Neuronal stem cell (in vitro differentiated cells): Measurements from ENCODE around the gene DNM3.

Experiments
- DNase-seq: peaks from one replicate; pipeline ENCODE4 v3.0.0-alpha.2; 2013; ENCODE audit warnings: low spot score
- H2AFZ ChIP-seq: one replicate; pipeline ENCODE4 v1.6.1; 2013; ENCODE audit warnings: mild to moderate bottlenecking, low read length, inconsistent platforms
- H2AK5ac ChIP-seq: 2 replicates; pipeline ENCODE4 v1.6.1; 2013; ENCODE audit warnings: low read depth, mild to moderate bottlenecking, inconsistent platforms, low read length, moderate library complexity, mixed read lengths
- H2BK120ac ChIP-seq: 2 replicates; pipeline ENCODE4 v1.6.1; 2013; ENCODE audit warnings: low read depth, mild to moderate bottlenecking, inconsistent platforms, low read length, moderate library complexity, mixed read lengths
- H2BK12ac ChIP-seq: one replicate; pipeline ENCODE4 v1.6.1; 2013; ENCODE audit warnings: low read length, inconsistent platforms
- H2BK15ac ChIP-seq: 2 replicates; pipeline ENCODE4 v1.6.1; 2013; ENCODE audit warnings: mild to moderate bottlenecking, low read length, inconsistent platforms, mixed read lengths
- H2BK5ac ChIP-seq: one replicate; pipeline ENCODE4 v1.6.1; 2013; ENCODE audit warnings: inconsistent platforms, mild to moderate bottlenecking, low read length, moderate library complexity
- H3K14ac ChIP-seq: one replicate; pipeline ENCODE4 v1.6.1; 2013; ENCODE audit warnings: low read length, inconsistent platforms
- H3K18ac ChIP-seq: 2 replicates; pipeline ENCODE4 v1.6.1; 2013; ENCODE audit warnings: low read length, inconsistent platforms
- H3K23ac ChIP-seq: 2 replicates; pipeline ENCODE4 v1.6.1; 2013; ENCODE audit warnings: low read depth, mild to moderate bottlenecking, mixed read lengths, low read length, inconsistent platforms; ENCODE audit not compliant: poor library complexity
- H3K27ac ChIP-seq: replicated peaks from 3 replicates; pipeline ENCODE4 v1.5.1; 2013; ENCODE audit warnings: low read length, inconsistent platforms
- H3K27me3 ChIP-seq, 3 experiments: 2 replicates each; pipeline ENCODE4 v1.6.1; 2013; ENCODE audit warnings: low read length in 3 of 3, mild to moderate bottlenecking in 2 of 3, inconsistent platforms in 1 of 3, low read depth in 1 of 3, mixed read lengths in 1 of 3, moderate library complexity in 1 of 3; ENCODE audit not compliant: control insufficient read depth in 3 of 3, insufficient read depth in 3 of 3
- H3K36me3 ChIP-seq, 2 donors: replicated peaks in 1 of 2; 2 replicates each; pipeline ENCODE4 v1.6.1; 2013; ENCODE audit warnings: low read length in 2 of 2; ENCODE audit not compliant: control insufficient read depth in 2 of 2, insufficient read depth in 2 of 2
- H3K4ac ChIP-seq: 2 replicates; pipeline ENCODE4 v1.6.1; 2013; ENCODE audit warnings: inconsistent platforms, mild to moderate bottlenecking, low read length, moderate library complexity
- H3K4me1 ChIP-seq, 2 donors: 1 replicate in 1 of 2; 2 replicates in 1 of 2; pipeline ENCODE4 v1.6.1; 2013; ENCODE audit warnings: low read length in 2 of 2, low read depth in 1 of 2; ENCODE audit not compliant: control insufficient read depth in 2 of 2, insufficient read depth in 1 of 2
- H3K4me2 ChIP-seq: one replicate; pipeline ENCODE4 v1.6.1; 2013; ENCODE audit warnings: mild to moderate bottlenecking, low read length, inconsistent platforms; ENCODE audit not compliant: insufficient read depth, poor library complexity, severe bottlenecking
- H3K4me3 ChIP-seq, 2 donors: 2 replicates each; pipeline ENCODE4 v1.5.1; 2013; ENCODE audit warnings: low read length in 2 of 2, mild to moderate bottlenecking in 2 of 2, inconsistent platforms in 1 of 2, moderate library complexity in 1 of 2
- H3K79me1 ChIP-seq: one replicate; pipeline ENCODE4 v1.6.1; 2013; ENCODE audit warnings: low read depth, mild to moderate bottlenecking, inconsistent platforms, low read length, moderate library complexity
- H3K9ac ChIP-seq: one replicate; pipeline ENCODE4 v1.6.1; 2013; ENCODE audit warnings: mild to moderate bottlenecking, low read depth, low read length, inconsistent platforms; ENCODE audit not compliant: poor library complexity
- H3K9me3 ChIP-seq, 2 donors: replicated peaks in 1 of 2; 2 replicates each; pipeline versions ENCODE3 to v1.6.1; 2013; ENCODE audit warnings: low read length in 2 of 2, mild to moderate bottlenecking in 2 of 2, inconsistent platforms in 1 of 2, low read depth in 1 of 2, mixed read lengths in 1 of 2, moderate library complexity in 1 of 2; ENCODE audit not compliant: control insufficient read depth in 2 of 2, insufficient read depth in 1 of 2
- H4K8ac ChIP-seq: one replicate; pipeline ENCODE4 v1.6.1; 2013; ENCODE audit warnings: low read depth, mild to moderate bottlenecking, inconsistent platforms, low read length, moderate library complexity
- H4K91ac ChIP-seq: one replicate; pipeline ENCODE4 v1.6.1; 2013; ENCODE audit warnings: low read length, low read depth, mild to moderate bottlenecking, inconsistent platforms; ENCODE audit not compliant: poor library complexity
- WGBS, 2 donors: extraction: QIAGEN DNeasy Blood & Tissue Kit; methylation state at CpG; one replicate each; pipeline ENCODE4 v1.1.7; 2013; ENCODE audit warnings: missing lambda C conversion rate in 2 of 2, mixed read lengths in 1 of 2; ENCODE audit not compliant: insufficient read length in 2 of 2, insufficient replicate concordance in 1 of 2; ENCODE audit errors: extremely low coverage in 2 of 2; 5-methylcytosine and 5-hydroxymethylcytosine counted together

The DNM3 gene

DNA sequence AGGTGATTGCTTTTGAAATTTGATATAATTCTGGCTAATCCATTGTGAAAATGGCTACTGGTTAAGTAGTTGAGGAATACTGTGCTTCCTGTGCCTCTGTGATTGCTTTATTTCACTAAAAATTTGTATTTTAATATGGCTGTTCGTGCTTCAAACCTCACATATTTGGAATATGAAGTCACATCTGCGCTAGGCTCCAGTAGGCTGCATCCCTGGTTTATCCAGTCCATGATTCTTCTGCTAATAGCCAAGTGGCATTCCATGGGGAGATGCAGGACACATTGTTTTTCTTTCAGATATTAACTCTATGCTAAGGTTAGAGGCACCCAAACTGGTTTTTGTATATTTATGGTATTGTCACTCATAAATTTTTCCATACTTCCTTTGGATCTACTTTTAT, 25.9 kb downstream of the DNM3 start:
- Histone ChIP-seq H3K79me1 (no peaks in the 10 kb centered on the region), H2AK5ac (no peak overlapping the region), H3K18ac (no peak overlapping the region), H3K9ac (no peak overlapping the region), H3K27me3 (no peaks in the 10 kb centered on the region), H3K14ac (no peak overlapping the region), H2BK12ac (no peak overlapping the region), H2BK120ac (no peak overlapping the region), H3K4me3 (no peak overlapping the region), H3K36me3 (no peaks in the 10 kb centered on the region), H4K8ac (no peak overlapping the region), H3K4me1 (peaks cover 0 to 2% of the 10 kb centered on the region in 2 donors), H3K27ac (no peak overlapping the region), H2AFZ (no peak overlapping the region), H3K4me2 (no peak overlapping the region), H3K4ac (no peak overlapping the region), H2BK15ac (no peak overlapping the region), H3K9me3 (no peaks in the 10 kb centered on the region), H4K91ac (no peak overlapping the region), H2BK5ac (no peak overlapping the region), H3K23ac (no peak overlapping the region)
- whole genome bisulfite sequencing, 2 donors: no CpG with 5 or more reads among the region's 2 CpGs
- DNase-seq: no peak

DNA sequence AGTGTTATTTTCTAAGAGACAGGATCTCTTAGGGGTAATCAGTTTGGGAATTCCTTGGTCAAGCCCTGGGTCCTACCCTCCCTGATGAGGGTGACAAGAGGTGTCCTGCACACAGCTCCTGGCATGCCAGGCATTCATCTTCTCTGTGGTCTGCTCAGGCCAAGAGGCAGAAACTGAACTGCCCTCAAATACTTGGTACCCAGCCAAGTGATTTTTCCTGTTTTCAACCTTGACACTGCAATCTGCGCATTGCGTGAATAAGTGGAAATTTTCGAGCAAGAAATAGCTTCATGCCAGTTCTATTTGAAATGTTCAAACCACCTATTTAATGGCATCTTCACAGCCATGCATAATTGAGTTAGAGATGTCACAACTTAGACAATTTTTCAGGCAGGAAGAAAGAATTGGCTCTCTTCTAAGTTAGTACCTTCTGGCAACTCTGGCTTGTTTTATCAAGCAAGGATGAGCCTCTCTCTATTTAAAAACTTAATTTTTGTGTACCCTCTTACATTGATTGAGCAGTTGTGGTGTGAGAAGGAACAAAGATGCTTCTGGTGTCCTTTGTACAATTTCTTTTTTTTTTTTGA, 27.0 kb downstream of the DNM3 start:
- H3K4me1 ChIP-seq: peaks cover 0 to 2% of the 10 kb centered on the region in 2 donors
- WGBS, 2 donors: no CpG with 5 or more reads among the region's 3 CpGs
- H3K4ac ChIP-seq: no peak overlapping the region
- no peaks in the 10 kb centered on the region for H3K9me3 ChIP-seq
- no peak overlapping the region for H3K9ac ChIP-seq
- no peak overlapping the region for H2BK15ac ChIP-seq
- no peak overlapping the region for H3K4me2 ChIP-seq
- no peak overlapping the region for H2BK120ac ChIP-seq
- no peak overlapping the region for H3K4me3 ChIP-seq
- no peak overlapping the region for H4K8ac ChIP-seq
- H2AFZ ChIP-seq: no peak overlapping the region
- H4K91ac ChIP-seq: no peak overlapping the region
- no peak overlapping the region for H3K18ac ChIP-seq
- H2AK5ac ChIP-seq: no peak overlapping the region
- no peak overlapping the region for H2BK5ac ChIP-seq
- no peak overlapping the region for H3K14ac ChIP-seq
- H3K27me3 ChIP-seq: no peaks in the 10 kb centered on the region
- DNase-seq: no peak
- H3K23ac ChIP-seq: no peak overlapping the region
- no peak overlapping the region for H2BK12ac ChIP-seq
- H3K79me1 ChIP-seq: no peaks in the 10 kb centered on the region
- no peaks in the 10 kb centered on the region for H3K36me3 ChIP-seq
- H3K27ac ChIP-seq: no peak overlapping the region

DNA sequence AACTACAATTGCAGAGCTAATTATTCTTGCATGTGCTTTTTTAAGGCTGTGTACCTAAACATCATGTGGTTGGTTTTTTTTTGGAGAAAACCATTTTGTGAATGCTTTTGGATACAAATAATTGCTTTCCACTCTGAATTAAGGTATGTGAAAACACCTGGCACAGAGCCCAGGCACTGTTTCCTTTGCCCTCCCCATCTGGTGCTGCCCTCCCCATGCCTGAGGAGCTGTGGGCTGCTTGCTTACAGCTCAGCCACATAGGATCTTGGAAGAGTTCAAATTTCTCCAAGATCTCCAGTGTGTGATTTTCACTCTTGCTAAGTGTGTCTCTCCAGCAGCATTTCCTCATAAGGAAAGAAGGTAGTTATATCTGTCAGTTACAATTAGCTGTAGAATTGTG, 27.8 kb downstream of the DNM3 start:
- H3K4ac ChIP-seq: no peak overlapping the region
- no peaks in the 10 kb centered on the region for H3K27me3 ChIP-seq
- no peak overlapping the region for H3K9ac ChIP-seq
- H3K79me1 ChIP-seq: no peaks in the 10 kb centered on the region
- H4K91ac ChIP-seq: no peak overlapping the region
- peaks cover 0 to 2% of the 10 kb centered on the region in 2 donors for H3K4me1 ChIP-seq
- H3K36me3 ChIP-seq: no peaks in the 10 kb centered on the region
- no peak overlapping the region for H2BK120ac ChIP-seq
- H3K9me3 ChIP-seq: no peaks in the 10 kb centered on the region
- H3K27ac ChIP-seq: no peak overlapping the region
- no peak overlapping the region for H3K23ac ChIP-seq
- DNase-seq: no peak
- no peak overlapping the region for H3K14ac ChIP-seq
- H4K8ac ChIP-seq: no peak overlapping the region
- H3K4me2 ChIP-seq: no peak overlapping the region
- H2BK15ac ChIP-seq: no peak overlapping the region
- no peak overlapping the region for H3K4me3 ChIP-seq
- no peak overlapping the region for H2AFZ ChIP-seq
- H3K18ac ChIP-seq: no peak overlapping the region
- H2BK5ac ChIP-seq: no peak overlapping the region
- no peak overlapping the region for H2BK12ac ChIP-seq
- H2AK5ac ChIP-seq: no peak overlapping the region

DNA sequence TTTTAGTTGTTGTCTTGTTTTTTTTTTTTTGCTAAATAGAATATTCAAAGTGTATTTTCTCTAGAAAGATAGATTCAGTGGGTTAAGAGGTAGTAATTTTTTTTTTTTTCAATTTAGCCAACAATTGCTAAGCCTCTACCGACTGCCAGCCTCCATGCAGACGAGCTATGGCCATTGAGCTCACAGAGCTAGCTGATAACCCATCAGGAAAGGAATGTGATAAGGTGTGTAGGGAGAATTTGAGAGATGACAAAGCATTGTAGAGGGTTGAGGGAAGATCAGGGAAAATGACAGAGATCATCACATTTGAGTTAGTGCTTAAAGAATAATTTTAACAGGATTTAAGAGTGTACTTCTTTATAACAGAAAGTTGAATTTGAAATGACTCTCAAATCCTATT, 30.6 kb downstream of the DNM3 start:
- Histone ChIP-seq H4K91ac (no peak overlapping the region), H3K27ac (no peak overlapping the region), H3K4me2 (no peak overlapping the region), H3K9me3 (no peaks in the 10 kb centered on the region), H3K9ac (no peak overlapping the region), H3K4ac (no peak overlapping the region), H3K27me3 (no peaks in the 10 kb centered on the region), H2BK5ac (no peak overlapping the region), H4K8ac (no peak overlapping the region), H3K36me3 (no peaks in the 10 kb centered on the region), H2BK120ac (no peak overlapping the region), H2AFZ (no peak overlapping the region), H3K18ac (no peak overlapping the region), H2BK12ac (no peak overlapping the region), H3K4me1 (no peaks in the 10 kb centered on the region), H3K4me3 (no peak overlapping the region), H3K23ac (no peak overlapping the region), H2AK5ac (no peak overlapping the region), H3K14ac (no peak overlapping the region), H2BK15ac (no peak overlapping the region), H3K79me1 (no peaks in the 10 kb centered on the region)
- no peak for DNase-seq
- WGBS, 2 donors: no CpG with 5 or more reads among the region's 2 CpGs
